Stimulated activated naive B cell treated with anti-CD40 and anti-IgM and Interleukin-4, amounts not matched to agents 10 μg/mL and 1 μg/mL and 100 μg/mL, for 72 hours (primary cell): ENCODE data around the gene CCBE1.

Experiments
- ATAC-seq, 2 donors: fragments of 150-1000 bp; cut with Tn5 transposase; replicated peaks; 2 replicates each; pipeline ENCODE4 v1.10.0; 2021; ENCODE audit warnings: moderate library complexity in 1 of 2
- DNase-seq: peaks from one replicate; pipeline ENCODE4 v3.0.0; 2021
- H3K27ac Mint-ChIP-seq: one replicate; pipeline ENCODE4 v1.8.0; 2022; ENCODE audit warnings: mild to moderate bottlenecking, mixed read lengths
- H3K27me3 Mint-ChIP-seq, 2 donors: one replicate each; pipeline ENCODE4 v1.8.0; 2022; ENCODE audit warnings: mixed read lengths in 2 of 2
- H3K36me3 Mint-ChIP-seq, 2 donors: one replicate each; pipeline ENCODE4 v1.8.0; 2022; ENCODE audit warnings: mixed read lengths in 2 of 2, mild to moderate bottlenecking in 1 of 2
- H3K4me1 Mint-ChIP-seq, 2 donors: one replicate each; pipeline ENCODE4 v1.8.0; 2022; ENCODE audit warnings: mixed read lengths in 2 of 2, mild to moderate bottlenecking in 1 of 2
- H3K4me3 Mint-ChIP-seq, 2 donors: one replicate each; pipeline ENCODE4 v1.8.0; 2022; ENCODE audit warnings: mild to moderate bottlenecking in 2 of 2, mixed read lengths in 2 of 2, moderate library complexity in 1 of 2
- H3K9me3 Mint-ChIP-seq, 2 donors: one replicate each; pipeline ENCODE4 v1.8.0; 2022; ENCODE audit warnings: mixed read lengths in 2 of 2, mild to moderate bottlenecking in 1 of 2

The CCBE1 gene

GRCh38 chr18:59514203-59514602, 183.0 kb downstream of the CCBE1 start:
- Mint-ChIP-seq H3K27me3 (peaks cover 29 to 36% of the 10 kb centered on the region in 2 donors), H3K27ac (no peak overlapping the region), H3K4me3 (no peak overlapping the region), H3K4me1 (no peaks in the 10 kb centered on the region), H3K36me3 (no peaks in the 10 kb centered on the region), H3K9me3 (no peaks in the 10 kb centered on the region)
- ATAC-seq (no peak), DNase-seq (no peak)

- Mint-ChIP-seq H3K27ac (no peak overlapping the region), H3K4me1 (no peaks in the 10 kb centered on the region), H3K36me3 (no peaks in the 10 kb centered on the region), H3K4me3 (no peak overlapping the region), H3K27me3 (peaks cover 25 to 30% of the 10 kb centered on the region in 2 donors), H3K9me3 (no peaks in the 10 kb centered on the region)
- ATAC-seq (no peak), DNase-seq (no peak)
Observed at GRCh38 chr18:59512025-59512755, 185.0 kb downstream of the CCBE1 start.

- ATAC-seq (no peak), DNase-seq (no peak)
- Mint-ChIP-seq H3K4me1 (no peaks in the 10 kb centered on the region), H3K27ac (no peak overlapping the region), H3K9me3 (no peaks in the 10 kb centered on the region), H3K4me3 (no peak overlapping the region), H3K36me3 (no peaks in the 10 kb centered on the region), H3K27me3 (peaks cover 28 to 38% of the 10 kb centered on the region in 2 donors)
Observed at GRCh38 chr18:59509481-59510442, 187.5 kb downstream of the CCBE1 start.

DNA sequence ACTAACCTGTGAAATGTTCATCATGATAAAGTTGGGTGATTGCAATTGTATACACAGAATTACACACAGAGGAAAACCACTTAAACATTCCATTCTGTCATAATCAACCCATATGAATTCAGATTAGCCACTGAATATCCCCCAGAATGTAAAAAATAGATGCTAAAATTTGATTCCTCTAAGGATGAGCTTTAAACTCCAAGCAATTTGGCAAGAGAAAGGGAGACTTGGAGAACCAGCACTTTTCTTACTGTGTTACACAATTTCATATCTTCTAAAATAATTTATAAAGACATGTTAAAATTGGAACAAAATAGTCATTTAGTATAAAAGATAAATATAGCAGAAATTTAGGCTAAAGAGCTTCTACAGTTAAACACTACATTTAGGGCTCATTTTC, 191.9 kb downstream of the CCBE1 start:
- H3K9me3 Mint-ChIP-seq, result peaks cover 0 to under 1% of the 10 kb centered on the region in 2 donors
- H3K4me1 Mint-ChIP-seq, result no peaks in the 10 kb centered on the region
- H3K27me3 Mint-ChIP-seq, result peaks cover 15 to 36% of the 10 kb centered on the region in 2 donors
- H3K36me3 Mint-ChIP-seq, result no peaks in the 10 kb centered on the region
- H3K27ac Mint-ChIP-seq, result no peak overlapping the region
- no peak overlapping the region for H3K4me3 Mint-ChIP-seq
- no peak for ATAC-seq
- DNase-seq, result no peak

DNA sequence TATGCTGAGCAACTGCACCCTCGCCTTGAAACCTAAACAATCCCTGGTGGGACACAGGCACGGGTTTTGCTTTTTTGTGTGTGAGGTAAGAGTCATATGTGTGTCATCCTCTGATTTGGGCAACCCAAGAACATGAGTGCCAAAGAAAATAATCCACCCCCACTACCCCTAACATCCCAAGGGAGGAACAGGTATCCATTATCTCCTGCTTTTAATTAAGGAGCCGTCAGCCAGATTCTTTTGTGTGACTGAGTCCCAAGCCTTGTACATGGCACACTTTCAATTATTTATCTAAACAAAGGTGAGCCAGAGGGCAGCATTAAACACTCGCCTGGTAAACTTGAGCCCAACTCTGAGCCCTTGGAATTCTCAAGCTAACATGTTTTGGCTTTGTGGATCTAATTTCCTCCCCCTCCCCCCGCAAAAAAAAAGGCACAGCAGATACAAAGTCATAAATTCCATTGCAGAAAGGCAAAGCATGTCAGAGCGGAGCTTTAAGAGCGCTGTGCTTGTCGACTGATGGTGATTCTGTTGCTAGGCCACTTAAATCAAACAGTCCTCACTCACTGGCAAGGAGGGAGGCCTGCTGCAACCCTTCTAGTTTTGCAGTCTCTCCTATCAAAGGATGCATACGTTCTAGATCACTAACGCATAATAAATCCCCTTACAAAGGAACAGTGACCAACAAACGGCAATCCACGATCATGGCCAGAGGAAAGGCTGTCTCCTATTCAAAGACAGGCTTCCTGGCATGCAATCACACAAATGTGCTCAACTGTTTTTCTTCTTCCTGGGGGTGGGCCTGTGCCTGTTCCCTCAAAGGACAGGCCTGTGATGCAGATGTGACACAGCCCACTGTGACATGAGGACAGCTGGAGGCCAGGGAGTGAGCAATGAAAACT, 194.7 kb downstream of the CCBE1 start:
- peaks cover 4 to 12% of the 10 kb centered on the region in 2 donors for H3K9me3 Mint-ChIP-seq
- H3K27me3 Mint-ChIP-seq, result peaks cover 19 to 38% of the 10 kb centered on the region in 2 donors
- DNase-seq (no peak), ATAC-seq (no peak)
- H3K4me1 Mint-ChIP-seq, result no peaks in the 10 kb centered on the region
- no peaks in the 10 kb centered on the region for H3K36me3 Mint-ChIP-seq
- H3K27ac Mint-ChIP-seq, result no peak overlapping the region
- no peak overlapping the region for H3K4me3 Mint-ChIP-seq

- Mint-ChIP-seq H3K36me3 (no peaks in the 10 kb centered on the region), H3K4me3 (no peak overlapping the region), H3K27ac (no peak overlapping the region), H3K9me3 (peaks cover 4 to 12% of the 10 kb centered on the region in 2 donors), H3K27me3 (peaks cover 19 to 37% of the 10 kb centered on the region in 2 donors), H3K4me1 (no peaks in the 10 kb centered on the region)
- no peak for ATAC-seq
- DNase-seq, result no peak
Observed at GRCh38 chr18:59501920-59502273, 195.3 kb downstream of the CCBE1 start.

- DNase-seq (no peak), ATAC-seq (no peak)
- Mint-ChIP-seq H3K4me1 (no peaks in the 10 kb centered on the region), H3K36me3 (no peaks in the 10 kb centered on the region), H3K27ac (no peak overlapping the region), H3K27me3 (peaks cover 17 to 32% of the 10 kb centered on the region in 2 donors), H3K9me3 (peaks cover 4 to 12% of the 10 kb centered on the region in 2 donors), H3K4me3 (no peak overlapping the region)
Observed at GRCh38 chr18:59500765-59501164, 196.5 kb downstream of the CCBE1 start.

DNA sequence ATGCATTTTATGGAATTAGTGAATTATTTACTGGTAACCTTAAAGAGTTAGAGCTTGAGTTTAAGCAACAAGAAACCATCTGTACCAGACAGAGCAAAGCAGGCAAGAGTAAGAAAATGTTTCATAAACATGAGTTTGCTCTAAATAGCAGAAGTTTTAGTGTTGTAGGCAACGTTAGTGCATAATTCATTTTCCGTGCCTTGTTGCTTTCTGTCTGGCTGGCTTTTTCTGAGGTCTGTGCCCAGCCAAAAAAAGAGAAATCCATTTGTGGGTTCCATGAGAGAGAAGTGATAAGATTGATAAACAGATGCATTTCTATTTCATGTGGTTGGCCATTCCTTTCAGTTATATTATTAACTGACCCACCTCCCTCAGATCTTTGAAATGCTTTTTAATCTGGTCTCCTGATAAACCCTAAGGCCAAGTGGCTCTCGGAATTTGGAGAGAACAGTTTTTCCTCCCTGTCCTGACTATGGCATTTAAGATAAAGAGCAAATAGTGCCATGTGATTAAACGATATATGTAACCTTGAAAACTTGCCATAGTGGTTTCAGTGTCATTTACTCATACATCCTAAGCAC, 198.6 kb downstream of the CCBE1 start:
- Mint-ChIP-seq H3K36me3 (no peaks in the 10 kb centered on the region), H3K4me1 (no peaks in the 10 kb centered on the region), H3K27ac (no peak overlapping the region), H3K27me3 (peaks cover 17 to 22% of the 10 kb centered on the region in 2 donors), H3K4me3 (no peak overlapping the region), H3K9me3 (peaks cover 4 to 12% of the 10 kb centered on the region in 2 donors)
- no peak for ATAC-seq
- DNase-seq, result no peak

DNA sequence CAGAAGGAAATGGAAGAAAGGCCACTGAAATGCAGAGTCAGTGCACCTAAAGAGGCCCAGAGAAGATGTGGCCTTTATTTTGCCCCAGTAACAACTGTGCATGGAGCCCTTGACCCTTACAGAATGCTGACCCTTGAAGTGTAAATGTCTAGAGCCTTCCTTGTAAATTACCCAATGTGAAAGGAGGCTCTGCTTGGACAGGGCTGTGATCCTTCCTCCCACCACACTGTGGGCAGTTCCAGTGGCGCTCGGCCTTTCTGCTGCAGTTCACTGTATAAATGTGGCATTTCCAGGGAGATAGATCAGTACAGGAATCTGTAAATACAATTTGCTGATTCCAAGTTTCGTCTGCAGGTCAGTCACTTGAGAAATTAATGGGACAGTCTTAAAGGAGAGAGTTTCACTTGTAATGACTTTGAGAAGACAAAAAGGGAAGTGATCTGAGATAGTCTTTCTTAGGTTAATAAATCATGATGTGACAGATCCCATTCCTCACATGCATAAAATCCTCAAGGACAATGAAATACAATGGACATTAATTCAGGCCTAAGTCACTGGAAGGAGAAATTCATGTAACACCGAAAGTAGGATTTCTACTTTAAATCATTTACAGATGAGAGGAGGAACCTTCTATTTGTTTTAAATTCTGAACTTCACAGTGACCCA, 204.3 kb downstream of the CCBE1 start:
- no peak overlapping the region for H3K4me3 Mint-ChIP-seq
- peaks cover 10 to 13% of the 10 kb centered on the region in 2 donors for H3K27me3 Mint-ChIP-seq
- H3K36me3 Mint-ChIP-seq, result no peaks in the 10 kb centered on the region
- DNase-seq (no peak), ATAC-seq (no peak)
- H3K27ac Mint-ChIP-seq, result no peak overlapping the region
- peaks cover 3 to 7% of the 10 kb centered on the region in 2 donors for H3K4me1 Mint-ChIP-seq
- H3K9me3 Mint-ChIP-seq, result no peaks in the 10 kb centered on the region

DNA sequence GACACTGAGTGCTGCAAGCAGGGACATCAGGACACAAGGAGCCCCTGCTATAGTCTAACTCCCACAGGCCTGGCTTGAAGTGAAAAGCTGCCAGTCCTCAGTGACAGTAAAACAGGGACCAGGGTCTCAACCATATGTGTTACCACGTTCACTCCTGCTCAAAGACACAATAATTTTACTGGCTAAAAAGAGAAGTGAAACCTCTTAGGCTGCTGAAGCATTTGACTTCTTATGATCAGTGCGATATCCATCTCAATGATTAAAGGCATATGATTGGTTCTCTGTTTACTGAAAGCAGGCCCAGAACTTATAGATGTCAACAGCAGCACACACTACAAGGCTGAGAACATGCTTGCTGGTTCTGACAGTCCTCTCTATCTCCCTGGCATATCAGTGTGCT, 208.3 kb downstream of the CCBE1 start:
- H3K36me3 Mint-ChIP-seq, result no peaks in the 10 kb centered on the region
- ATAC-seq, result peak; percentile 70 to 80
- no peaks in the 10 kb centered on the region for H3K9me3 Mint-ChIP-seq

DNA sequence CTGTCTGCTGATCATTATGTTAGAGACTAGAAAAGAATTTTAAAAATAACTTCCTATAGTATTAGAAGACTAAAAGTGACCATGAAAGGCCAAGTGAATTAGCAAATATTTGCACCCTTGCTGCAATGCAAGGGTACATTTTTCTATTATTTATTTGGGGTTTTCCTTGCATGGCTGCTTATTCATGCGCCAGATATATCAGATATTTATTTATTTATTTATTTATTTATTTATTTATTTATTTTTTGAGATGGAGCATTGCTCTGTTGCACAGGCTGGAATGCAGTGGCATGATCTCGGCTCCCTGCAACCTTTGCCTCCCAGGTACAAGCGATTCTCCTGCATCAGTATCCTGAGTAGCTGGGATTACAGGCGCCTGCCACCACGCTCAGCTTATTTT, 211.8 kb downstream of the CCBE1 start:
- no peak overlapping the region for H3K27ac Mint-ChIP-seq
- H3K9me3 Mint-ChIP-seq, result no peaks in the 10 kb centered on the region
- H3K4me1 Mint-ChIP-seq, result peaks cover 3 to 7% of the 10 kb centered on the region in 2 donors
- H3K36me3 Mint-ChIP-seq, result no peaks in the 10 kb centered on the region
- no peak for DNase-seq
- no peak overlapping the region for H3K4me3 Mint-ChIP-seq
- H3K27me3 Mint-ChIP-seq, result peaks cover 10 to 13% of the 10 kb centered on the region in 2 donors
- no peak for ATAC-seq

More for the DNA sequence above, 208.3 kb downstream of the CCBE1 start:
- H3K27me3 Mint-ChIP-seq, result peaks cover 5% of the 10 kb centered on the region in 2 donors
- no peak overlapping the region for H3K27ac Mint-ChIP-seq
- H3K4me3 Mint-ChIP-seq, result no peak overlapping the region
- DNase-seq, result no peak
- H3K4me1 Mint-ChIP-seq, result peaks cover 3 to 7% of the 10 kb centered on the region in 2 donors

DNA sequence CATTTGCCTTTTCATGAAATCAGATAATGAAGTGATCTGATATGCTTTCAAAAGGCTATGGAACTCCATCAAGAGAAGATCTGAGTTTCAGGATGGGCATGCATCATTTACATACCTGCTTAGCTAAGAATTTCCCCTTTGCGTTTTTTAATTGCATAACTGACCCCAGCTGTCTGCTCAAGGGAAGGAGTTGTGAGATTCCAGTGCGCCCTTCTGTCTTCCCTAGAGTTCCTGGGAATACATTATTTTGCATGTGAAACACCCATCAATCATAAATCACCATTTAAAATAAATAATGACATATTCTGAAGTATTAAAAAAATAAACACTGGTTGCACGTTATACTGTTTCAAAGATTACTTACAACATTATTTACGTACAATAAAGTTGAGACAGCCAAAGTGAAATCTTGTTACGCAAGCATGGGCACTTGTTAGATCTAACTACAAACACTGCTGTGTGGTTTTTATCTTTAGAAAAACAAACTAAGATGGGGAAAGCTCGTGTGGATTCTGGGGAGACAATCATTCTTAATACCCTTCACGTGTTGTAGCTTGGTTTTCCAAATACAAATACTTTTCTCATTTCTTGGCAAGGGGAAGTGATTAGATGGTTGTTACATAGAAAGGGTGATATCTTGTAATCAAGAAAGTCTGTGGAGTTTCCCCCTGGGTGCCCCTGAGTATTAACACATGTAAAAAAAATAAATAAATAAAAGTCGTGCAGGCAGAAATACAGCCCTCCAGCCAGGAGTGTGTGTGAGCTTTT, 212.5 kb downstream of the CCBE1 start:
- no peak overlapping the region for H3K4me3 Mint-ChIP-seq
- H3K27me3 Mint-ChIP-seq, result peaks cover 10 to 13% of the 10 kb centered on the region in 2 donors
- DNase-seq (no peak), ATAC-seq (no peak)
- H3K36me3 Mint-ChIP-seq, result no peaks in the 10 kb centered on the region
- H3K27ac Mint-ChIP-seq, result no peak overlapping the region
- no peaks in the 10 kb centered on the region for H3K9me3 Mint-ChIP-seq
- H3K4me1 Mint-ChIP-seq, result peaks cover 3 to 7% of the 10 kb centered on the region in 2 donors

- H3K4me3 Mint-ChIP-seq, result no peak overlapping the region
- ATAC-seq (no peak), DNase-seq (no peak)
- H3K4me1 Mint-ChIP-seq, result peaks cover 3 to 6% of the 10 kb centered on the region in 2 donors
- H3K27me3 Mint-ChIP-seq, result peaks cover 10 to 13% of the 10 kb centered on the region in 2 donors
- H3K9me3 Mint-ChIP-seq, result no peaks in the 10 kb centered on the region
- H3K36me3 Mint-ChIP-seq, result no peaks in the 10 kb centered on the region
- H3K27ac Mint-ChIP-seq, result no peak overlapping the region
Observed at GRCh38 chr18:59484131-59484530, 213.1 kb downstream of the CCBE1 start.
